HepG2 (cell line): ENCODE measurements around the gene DIABLO.

ENCODE experiments used
- FOXA1 ChIP-seq, 2 experiments: fragments of 450-650 bp in 1 of 2; sonication (generic) in 1 of 2; formaldehyde crosslinking in 1 of 2; IDR thresholded peaks; 2 replicates each; pipeline versions ENCODE4 v1.4.0 to v1.6.1; 2016 to 2020; ENCODE audit warnings: missing genetic modification reagents in 1 of 2
- HMGXB4 ChIP-seq, 2 experiments: sonication (generic) in 1 of 2; formaldehyde crosslinking in 1 of 2; IDR thresholded peaks; 2 replicates each; pipeline versions ENCODE4 v1.4.0 to v1.6.1; 2018 to 2020; ENCODE audit warnings: missing genetic modification reagents in 2 of 2, borderline replicate concordance in 1 of 2, low read depth in 1 of 2, mild to moderate bottlenecking in 1 of 2, missing biosample characterization in 1 of 2
- HOXD1 ChIP-seq: sonication (generic); formaldehyde crosslinking; IDR thresholded peaks from 2 replicates; pipeline ENCODE4 v1.5.0; 2020; ENCODE audit warnings: missing genetic modification reagents
- MZF1 ChIP-seq: sonication (generic); formaldehyde crosslinking; IDR thresholded peaks from 2 replicates; pipeline ENCODE4 v1.8.1; 2023; ENCODE audit warnings: mild to moderate bottlenecking, missing genetic modification reagents, borderline replicate concordance
- TBP ChIP-seq: sonication (generic); formaldehyde crosslinking; IDR thresholded peaks from 2 replicates; pipeline ENCODE4 v1.5.0; 2020; ENCODE audit warnings: missing genetic modification reagents
- TF ChIP-seq, protein P1 (sequence below): sonication (generic); formaldehyde crosslinking; IDR thresholded peaks from 2 replicates; pipeline ENCODE4 v1.5.0; 2020; ENCODE audit warnings: mild to moderate bottlenecking, missing genetic modification reagents, moderate library complexity

GRCh38 chr12:122202017-122202416, 23.8 kb downstream of the DIABLO start:
- TF ChIP-seq TBP (CRISPR knock-in tag) (no peak), MZF1 (no peak), HMGXB4 (CRISPR knock-in tag; IDR thresholded peaks at IDR 0.05; ENCODE audit: borderline replicate concordance in 1 of 2, low read depth in 1 of 2) (no peak), FOXA1 (IDR thresholded peaks at IDR 0.05) (no peak), FOXA1 (CRISPR knock-in tag; IDR thresholded peaks at IDR 0.05) (no peak), HOXD1 (CRISPR knock-in tag) (no peak)
- TF ChIP-seq, protein P1, sequence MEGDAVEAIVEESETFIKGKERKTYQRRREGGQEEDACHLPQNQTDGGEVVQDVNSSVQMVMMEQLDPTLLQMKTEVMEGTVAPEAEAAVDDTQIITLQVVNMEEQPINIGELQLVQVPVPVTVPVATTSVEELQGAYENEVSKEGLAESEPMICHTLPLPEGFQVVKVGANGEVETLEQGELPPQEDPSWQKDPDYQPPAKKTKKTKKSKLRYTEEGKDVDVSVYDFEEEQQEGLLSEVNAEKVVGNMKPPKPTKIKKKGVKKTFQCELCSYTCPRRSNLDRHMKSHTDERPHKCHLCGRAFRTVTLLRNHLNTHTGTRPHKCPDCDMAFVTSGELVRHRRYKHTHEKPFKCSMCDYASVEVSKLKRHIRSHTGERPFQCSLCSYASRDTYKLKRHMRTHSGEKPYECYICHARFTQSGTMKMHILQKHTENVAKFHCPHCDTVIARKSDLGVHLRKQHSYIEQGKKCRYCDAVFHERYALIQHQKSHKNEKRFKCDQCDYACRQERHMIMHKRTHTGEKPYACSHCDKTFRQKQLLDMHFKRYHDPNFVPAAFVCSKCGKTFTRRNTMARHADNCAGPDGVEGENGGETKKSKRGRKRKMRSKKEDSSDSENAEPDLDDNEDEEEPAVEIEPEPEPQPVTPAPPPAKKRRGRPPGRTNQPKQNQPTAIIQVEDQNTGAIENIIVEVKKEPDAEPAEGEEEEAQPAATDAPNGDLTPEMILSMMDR (CRISPR knock-in tag), result no peak
